Non-pigmented ciliary epithelial cell (primary cell): Measurements from ENCODE around the gene COMP.

Source experiments
- DNase-seq: peaks from one replicate; pipeline ENCODE4 v3.0.0-alpha.2; 2010; ENCODE audit warnings: low read depth

The COMP gene

DNA sequence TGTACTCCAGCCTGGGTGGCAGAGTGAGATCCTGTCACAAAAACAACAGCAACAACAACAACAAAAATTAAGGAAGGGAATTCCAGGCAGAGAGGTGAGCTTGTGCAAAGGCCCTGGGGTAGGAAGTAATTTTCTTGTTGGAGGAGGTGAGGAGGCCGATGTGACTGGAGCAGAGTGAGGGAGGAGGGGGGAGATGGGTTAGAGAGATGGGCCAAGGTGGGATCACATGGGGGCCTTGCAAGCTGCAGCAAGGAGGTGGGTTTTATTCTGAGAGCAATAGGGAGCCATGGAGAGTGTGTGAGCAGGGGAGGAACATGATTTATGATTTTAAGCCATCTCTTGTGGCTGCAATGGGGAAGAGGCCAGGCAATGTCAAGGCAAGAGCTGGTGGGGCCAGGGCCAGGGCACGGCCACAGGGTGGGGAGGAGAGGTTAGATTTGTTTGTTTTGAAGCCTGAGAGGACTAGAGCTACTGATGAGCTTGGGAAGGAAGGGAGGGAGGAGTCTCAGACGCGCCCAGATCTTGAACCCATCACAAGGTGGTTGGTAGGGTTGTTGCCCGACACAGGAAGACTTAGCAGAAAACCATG lies 12.5 kb upstream of the COMP start:
- DNase-seq = no peak

DNA sequence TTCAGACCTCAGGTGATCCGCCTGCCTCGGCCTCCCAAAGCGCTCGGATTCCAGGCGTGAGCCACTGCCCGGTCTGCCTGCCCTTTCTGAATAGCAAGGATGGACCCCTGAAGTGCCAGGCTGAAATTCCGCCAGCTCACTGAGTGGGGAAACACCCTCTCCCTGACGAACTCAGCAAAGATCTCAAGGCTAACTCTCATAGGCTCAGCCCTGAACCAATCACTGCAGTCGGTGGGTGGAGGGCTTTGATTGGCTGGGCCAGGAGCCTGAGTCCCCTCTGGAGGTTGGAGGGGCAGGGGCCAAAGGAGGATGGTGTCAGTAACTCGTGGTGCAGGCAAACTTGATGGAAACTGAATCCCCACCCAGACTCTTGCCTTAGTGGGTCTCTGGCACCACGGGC lies 11.2 kb upstream of the COMP start:
- DNase-seq = no peak

DNA sequence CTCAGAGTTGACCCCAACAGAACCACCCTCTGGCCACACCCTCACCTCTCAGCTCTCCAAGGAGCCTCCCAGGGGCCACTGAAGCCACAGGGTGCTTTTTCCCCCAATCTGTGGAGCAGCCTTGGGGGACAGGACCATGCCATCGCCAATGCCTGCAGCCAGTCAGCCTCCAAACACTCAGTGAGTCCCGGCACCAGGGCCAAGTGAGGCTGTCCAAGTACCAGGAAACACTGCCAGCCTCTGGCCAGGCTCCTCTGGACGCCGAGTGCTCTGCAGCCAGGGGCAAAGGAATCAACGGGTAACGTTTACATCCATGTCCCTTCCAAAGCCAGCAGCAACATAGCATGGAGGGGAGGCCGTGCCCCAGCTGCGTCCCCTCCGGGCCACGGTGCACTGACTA lies 9.5 kb upstream of the COMP start:
- DNase-seq = no peak

DNA sequence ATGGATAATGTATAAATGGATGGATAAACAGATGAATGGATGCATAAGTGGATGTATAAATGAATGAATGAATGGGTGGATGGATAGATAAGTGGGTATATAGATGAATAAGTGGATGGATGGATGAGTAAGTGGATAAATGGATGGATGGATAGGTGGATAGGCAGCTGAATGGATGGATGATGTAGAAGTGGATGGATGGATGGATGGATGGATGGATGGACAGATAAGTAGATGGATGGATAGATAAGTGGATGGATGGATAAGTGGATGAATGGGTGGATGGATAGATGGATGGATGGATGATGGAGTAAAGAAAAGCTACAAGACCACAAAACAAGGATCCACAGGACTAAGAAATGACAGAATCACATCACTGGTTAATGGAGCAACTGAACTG lies 9.0 kb upstream of the COMP start:
- no peak for DNase-seq

DNA sequence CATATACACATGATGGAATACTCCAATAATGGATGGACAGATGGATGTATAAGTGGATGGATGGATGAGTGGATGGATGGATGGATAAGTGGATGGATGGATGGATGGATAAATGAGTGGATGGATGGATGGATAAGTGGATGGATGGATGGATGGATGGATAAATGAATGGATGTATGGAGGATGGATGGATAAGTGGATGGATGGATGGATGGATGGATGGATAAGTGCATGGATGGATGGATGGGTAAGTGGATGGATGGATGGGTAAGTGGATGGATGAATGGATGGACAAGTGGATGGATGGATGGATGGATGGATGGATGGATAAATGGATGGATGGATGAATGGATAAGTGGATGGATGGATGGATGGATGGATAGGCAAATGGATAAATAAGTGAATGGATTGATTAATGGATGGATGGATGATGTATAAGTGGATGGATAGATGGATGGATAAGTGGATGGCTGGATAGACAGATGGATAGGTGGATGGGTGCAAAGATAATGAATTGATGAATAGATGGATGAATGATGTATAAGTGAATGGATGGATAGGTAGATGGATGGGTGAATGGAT lies 8.4 kb upstream of the COMP start:
- DNase-seq = no peak

DNA sequence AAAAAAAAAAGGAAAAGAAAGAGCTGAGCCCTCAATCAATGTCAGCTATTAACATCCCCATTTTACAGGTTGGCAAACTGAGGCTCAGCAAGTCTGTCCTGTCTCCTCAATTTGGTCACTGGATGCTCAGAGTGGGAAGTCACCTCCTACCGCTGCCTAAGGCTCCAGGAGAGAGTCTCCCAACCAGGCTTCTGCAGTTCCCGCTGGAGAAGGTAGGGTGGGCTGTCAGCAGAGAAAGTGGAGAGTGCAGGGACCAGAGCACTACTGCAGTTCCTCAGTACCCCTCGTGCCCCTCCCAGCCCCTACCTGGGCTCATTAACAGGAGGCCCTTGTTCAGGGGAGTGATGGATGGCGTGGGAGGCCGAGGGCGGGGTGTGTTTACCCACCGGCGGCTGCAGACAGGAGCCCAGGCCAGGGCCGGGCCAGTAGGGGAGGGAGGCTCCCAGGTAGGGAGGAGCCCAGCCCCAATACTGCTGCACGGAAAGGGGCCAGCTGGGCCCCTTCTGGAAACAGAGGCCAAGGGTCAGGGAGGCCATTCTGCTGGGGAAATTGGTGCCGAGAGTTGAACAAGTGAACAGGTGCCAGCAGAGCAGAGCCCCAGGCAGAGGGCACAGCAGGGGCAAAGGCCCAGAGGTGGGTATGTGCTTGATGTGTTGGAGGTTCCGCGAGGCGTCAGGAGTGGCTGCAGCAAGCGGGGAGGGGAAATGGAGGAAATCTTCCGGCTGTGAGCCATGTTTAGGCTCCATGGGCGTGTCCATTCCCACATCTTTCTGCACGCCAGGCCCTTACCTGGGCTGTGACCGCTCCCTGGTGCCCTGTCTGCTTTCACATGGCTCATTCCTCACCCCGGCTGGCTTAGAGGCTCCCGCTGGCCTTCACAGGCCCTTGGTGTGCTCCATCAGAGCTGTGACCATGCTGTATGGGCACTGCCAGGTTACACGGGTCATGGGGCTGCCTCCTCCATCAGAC lies 7.6 kb upstream of the COMP start:
- DNase-seq = no peak

DNA sequence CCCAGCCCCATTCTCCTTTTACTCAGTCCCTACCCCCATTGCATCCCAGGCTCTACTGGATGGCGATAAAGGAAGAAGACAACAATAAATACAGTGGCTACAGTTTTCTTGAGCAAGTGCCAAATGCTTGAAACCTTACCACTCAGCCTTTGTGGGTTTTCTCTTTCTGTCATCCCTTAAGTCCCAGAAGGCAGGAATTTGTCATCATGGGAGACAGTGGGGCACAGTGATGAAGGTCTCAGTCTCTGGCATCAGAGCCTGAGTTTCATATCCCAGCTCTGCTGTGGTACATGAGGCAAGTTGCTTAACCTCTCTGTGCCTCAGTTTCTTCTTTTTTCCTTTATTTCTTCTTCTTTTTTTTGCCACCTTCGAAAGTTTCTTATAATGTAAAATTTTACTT lies 5.1 kb upstream of the COMP start:
- no peak for DNase-seq

DNA sequence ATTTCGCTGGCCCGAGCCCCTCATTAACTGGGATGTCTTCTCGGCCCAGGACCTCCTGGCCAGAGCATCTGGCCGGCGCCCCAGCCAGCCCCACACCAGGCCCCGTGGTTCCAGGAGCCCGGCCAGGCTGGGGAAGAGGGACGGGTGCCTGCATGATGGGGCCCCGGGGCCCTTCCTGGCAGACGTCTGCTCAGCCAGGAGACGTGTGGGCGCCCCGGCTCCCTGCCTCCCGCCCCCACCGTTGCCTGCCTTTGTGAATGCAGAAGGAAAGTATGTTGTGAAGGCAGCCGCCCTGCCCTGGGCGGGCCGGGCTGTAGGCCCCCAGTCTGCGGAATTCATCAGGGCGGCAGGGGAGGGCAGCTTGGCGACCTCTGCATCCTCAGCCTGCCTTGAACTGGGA lies 4.4 kb upstream of the COMP start:
- no peak for DNase-seq

DNA sequence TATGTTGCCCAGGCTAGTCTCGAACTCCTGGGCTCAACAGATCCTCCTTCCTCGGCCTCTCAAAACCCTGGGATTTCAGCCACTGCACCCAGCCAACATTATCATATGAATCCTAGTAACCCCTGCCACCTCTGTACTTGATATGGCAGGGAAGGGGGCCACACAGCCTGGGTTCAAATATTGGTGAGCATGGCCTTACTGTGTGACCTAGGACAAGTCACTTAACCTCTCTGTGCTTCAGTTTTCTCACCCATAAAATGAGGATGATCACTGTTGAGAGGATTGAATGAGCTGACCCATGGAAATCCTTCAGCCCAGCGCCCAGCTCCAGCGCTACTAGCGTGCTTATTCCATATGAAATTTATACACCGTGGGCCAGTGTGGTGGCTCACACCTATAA lies 3.6 kb upstream of the COMP start:
- no peak for DNase-seq

DNA sequence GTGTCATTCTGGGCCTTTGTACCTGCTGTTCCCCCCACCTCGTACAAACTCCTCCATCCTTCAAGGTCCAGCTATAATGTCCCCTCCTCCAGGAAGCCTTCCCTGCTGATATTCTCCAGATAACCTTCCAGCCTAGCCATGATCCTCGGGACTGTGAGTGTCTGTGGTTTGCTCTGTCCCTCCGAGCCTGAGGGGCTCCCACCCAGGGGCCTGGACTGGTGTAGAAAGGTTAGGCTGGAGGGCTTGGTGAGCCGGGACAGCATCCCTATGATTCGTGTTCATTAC lies 2.9 kb upstream of the COMP start:
- DNase-seq = no peak

DNA sequence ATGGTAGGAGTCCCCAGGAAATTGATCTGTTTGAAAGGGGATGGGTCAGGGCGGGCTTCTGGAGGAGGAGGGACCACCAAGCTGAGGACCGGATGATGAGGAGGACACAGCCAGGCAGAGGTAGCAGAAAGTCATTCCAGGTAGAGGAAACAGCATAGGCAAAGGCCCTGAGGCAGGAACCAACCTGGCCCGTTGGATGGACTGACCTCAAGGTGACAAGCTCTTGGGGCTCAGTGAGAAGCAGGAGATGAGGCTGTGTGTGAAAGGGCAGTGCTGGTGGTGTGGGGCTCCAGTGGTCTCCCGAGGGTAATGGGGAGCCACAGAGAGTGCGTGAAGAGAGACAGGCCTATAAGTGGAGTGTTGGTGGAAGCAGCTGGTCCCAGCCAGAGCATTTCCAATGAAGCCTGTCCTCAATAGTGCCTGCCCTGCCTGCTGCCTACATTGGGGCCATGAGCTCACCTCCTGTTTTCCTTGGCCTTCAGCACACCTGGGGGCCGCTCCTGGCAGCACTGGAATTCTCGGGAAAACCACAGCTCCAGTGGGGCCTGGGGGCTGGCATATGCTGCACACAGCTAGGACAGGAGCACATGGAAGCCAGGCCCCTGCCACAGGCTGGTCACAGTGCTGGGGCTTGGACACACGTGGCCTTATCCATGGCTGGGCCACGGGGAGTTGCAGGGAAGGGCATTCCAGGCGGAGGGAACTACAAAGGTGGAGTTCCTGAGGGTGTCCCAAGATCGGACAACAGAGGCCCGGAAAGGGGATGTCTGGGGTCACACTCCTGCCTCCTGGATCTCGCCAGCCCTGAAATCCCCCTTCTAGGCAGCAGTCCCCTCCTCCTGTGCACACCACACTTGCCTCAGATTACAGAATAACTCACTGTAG lies 2.3 kb upstream of the COMP start:
- no peak for DNase-seq

DNA sequence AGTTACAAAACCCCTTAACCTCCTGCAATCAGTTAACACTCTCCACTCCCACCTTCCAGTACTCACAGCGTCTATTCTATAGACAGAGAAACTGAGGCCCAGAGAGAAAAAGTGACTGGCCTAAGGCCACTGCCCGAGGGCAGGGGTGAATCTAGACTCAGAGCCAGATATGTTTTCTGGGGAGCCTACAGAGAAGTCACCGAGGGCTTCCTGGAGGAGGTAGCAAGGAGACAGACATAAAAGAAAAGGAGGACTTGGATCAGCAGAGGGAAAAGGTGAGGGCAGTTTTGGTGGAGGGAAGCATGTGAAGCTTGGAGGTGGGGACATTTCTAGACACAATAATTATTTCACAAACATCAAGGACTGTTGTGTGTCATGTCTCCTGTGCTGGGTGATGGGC lies 1.6 kb upstream of the COMP start:
- DNase-seq = no peak

DNA sequence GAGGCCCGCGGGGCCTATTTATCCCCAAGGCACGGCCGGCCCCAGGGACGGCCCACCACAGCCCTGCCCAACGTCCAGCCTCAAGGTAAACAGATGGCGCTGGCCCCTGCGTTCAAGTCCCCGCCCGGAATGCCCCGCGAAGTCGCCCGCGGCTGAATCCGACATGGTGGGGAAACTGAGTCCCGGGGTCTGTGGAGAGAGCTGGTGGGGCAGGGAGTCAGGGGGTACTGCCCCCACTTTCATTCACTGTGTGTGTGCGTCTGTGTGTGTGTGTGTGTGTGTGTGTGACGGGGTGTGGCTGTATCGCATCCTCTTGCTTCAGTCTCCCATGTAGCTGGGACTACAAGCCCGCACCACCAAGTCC lies 192 bp upstream of the COMP start:
- DNase-seq = no peak

DNA sequence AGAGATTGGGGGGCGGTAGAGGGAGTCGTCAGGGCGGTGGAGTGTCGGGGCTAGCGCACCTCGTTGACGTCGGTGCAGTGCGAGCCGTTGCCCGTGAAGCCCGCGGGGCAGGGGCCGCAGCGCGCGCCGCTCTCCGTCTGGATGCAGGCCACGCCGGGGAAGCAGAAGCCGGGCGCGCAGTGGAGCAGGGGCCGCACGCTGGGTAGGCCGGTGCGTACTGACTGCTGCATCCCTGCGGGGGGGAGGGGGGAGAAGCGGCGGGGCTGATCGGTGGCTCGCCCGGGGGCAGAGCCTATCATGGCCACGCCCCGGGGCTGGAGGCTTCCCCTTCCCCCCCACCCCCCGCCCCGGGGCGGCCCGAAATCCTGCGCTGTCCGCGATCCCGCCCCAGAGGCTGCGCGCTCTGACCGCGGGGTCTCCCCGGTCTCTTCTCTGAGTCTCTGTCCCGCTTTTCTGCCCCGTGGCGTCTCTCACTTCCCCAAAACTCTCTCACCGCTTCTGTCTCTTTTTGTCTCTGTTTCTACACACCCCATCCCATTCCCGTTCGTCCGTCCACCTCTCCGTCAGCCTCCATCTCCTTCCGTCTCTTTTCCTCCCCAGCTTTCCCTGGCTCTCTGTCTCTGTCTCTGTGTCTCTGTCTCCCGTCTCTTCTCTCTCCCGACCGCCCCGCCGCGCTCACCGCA lies 1.1 kb downstream of the COMP start:
- DNase-seq = no peak

DNA sequence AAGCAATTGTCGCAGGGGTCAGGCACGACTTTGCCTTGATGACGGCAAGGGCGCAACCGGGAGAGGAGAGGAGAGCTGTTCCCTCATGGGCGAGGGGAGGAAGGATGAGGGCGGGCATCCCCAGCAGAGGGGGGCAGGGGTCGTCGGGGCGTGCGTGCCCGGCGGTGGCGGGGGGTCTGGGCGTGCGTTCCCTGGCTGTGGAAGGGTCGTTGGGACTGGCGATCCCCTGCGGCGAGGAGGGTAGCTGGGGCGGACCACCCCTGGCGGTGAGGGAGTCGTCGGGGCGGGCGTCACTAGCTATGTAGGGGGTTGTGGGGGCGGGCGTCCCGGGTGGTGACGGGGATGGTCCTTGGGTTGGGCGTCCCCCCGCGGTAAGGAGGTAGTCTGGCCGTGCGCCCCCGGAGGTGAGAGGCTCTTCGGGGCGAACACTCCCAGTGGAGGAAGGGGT lies 1.7 kb downstream of the COMP start:
- no peak for DNase-seq

DNA sequence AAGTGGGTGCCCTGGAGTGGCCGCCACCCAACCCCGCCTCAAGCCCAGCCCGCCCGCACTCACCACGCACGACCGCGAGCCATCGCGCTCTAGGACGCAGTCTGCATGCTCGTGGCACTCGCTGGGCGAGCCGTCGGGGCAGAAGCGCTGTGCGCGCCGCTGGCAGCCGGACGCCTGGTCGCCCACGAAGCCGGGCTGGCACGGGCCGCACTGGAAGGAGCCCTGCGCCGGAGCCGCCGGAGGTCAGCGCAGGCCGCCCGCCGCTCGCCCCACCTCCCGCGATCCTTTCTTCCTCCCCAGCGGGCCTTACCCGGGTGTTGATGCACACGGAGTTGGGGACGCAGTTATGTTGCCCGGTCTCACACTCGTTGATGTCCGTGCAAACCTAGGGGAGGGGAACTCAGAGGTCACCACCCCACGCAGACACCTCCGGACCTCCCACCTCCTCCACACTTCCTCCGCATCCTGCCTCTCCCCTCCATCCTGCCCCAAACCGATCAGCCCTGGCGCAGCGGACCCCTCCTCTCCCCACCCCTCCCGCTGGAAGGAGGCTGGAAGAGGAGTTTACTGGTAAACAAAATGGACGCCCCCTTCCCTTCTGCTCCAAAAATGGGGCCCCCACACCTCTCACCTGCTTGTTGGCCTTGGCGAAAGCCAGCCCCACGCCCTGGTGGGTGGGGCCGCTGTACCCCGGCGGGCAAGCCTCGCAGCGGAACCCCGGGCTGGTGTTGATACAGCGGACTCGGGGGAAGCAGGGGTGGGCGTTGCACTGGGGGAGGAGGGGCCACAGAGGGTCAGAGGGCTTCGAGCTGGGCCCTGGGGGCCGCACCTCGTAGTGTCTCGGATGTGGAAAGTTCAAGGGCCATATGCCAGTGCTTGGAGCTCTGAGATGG lies 2.3 kb downstream of the COMP start:
- DNase-seq = no peak

DNA sequence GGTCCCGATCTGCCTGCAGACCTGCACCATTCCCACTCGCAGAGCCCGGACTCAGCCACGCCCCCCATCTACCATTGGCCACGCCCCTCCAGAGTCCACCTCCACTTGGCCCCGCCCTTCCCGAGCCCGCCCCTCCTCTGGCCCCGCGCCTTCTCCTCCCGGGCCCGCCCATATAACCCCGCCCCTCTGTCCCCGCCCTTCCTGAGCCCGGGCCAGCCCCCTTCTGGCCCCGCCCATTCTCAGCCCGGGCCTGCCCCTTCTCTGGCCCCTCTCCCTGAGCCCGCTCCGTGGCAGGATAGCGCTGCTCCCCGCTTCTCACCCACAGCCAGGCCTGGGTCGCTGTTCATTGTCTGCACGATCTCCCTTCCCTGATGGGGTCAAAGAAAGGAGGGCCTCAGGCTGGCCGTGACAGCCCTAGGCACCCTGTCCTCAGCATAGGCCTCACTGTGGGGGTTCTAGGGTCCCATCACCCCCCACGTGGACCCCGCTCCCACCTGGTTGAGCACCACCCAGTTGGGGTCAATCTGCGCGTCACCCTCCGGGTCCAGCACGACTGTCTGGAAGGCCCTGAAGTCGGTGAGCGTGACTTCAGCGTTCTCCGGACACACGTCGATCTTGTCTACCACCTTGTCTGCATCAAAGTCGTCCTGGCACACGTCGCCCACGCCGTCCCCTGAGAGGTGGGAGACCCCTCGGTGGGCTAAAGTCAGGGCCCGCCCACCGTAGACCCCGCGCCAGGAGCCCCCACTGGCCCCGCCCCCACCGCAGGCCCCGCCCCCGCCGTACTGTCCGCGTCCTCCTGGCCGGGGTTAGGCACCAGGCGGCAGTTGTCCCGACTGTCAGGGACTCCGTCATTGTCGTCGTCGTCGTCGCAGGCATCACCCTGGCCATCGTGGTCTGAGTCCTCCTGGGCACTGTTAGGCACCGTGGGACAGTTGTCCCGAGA lies 5.7 kb downstream of the COMP start:
- no peak for DNase-seq

DNA sequence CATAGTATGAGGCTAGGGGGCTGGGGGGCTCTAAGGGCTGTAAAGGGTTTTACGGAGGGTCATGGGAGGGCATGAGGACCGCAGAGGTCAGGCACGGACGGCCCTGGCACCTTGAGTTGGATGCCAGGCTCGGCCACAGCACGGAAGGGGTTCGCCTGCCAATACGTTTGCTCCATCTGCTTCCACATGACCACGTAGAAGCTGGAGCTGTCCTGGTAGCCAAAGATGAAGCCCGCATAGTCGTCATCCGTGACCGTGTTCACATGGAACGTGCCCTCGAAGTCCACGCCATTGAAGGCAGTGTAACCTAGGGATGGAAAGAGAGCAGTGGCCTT lies 6.4 kb downstream of the COMP start:
- DNase-seq = no peak

DNA sequence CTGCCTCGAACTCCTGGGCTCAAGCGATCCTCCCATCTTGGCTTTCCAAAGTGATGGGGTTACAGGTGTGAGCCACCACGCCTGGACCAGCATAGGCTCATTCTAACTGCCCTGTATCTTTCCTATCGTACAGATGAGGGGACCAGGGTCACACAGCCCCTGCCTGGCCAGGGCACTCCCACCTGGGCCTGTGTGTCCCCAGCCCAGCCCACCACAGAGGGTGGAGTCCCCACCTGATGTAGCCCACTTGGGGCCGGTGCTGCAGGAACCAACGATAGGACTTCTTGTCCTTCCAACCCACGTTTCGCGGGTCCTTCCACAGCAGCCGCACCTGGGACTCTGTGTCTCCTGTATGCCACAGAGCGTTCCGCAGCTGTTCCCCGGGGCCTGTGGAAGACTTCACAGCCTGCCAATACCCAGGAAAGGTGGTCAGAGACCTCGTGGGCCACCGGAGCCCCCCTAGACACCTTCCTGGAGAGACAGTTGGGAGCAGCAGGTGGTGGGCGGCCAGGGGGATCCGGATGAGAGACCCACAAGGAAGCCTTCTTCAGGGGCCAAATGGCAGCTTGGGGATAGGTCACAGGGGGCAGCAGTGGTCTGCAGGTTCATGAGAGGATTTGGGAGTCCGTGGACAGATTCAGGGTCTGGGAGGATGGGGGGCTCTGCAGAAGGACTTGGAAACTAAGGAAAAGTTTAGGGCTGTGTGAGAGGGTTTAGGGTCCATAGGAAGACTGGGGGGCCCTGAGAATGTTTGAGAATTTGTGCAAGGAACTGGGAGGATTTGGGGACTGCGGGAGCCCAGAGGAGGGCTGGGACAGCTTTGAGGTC lies 6.9 kb downstream of the COMP start:
- no peak for DNase-seq
